SK-N-SH treated with all-trans-retinoic acid at 6 μM for 48 hours (cell line): Measurements from ENCODE around the gene SLC29A3.

Experiments
- ATAC-seq: fragments of 200-7000 bp; cut with Tn5 transposase; 3 replicates; pipeline ENCODE4 v1.9.1; 2020; ENCODE audit warnings: mild to moderate bottlenecking, moderate library complexity
- ARNTL ChIP-seq: fragments of 450-650 bp; formaldehyde crosslinking; IDR thresholded peaks from 2 replicates; pipeline ENCODE4 v1.5.0; 2020; ENCODE audit warnings: low read depth, mild to moderate bottlenecking, moderate library complexity, borderline replicate concordance
- BACH2 ChIP-seq: fragments of 250-450 bp; sonication (Bioruptor Pico); IDR thresholded peaks from 2 replicates; pipeline ENCODE4 v1.9.0; 2021; ENCODE audit warnings: mild to moderate bottlenecking, borderline replicate concordance
- CSDC2 ChIP-seq: fragments of 250-450 bp; sonication (Bioruptor Pico); IDR thresholded peaks from 2 replicates; pipeline ENCODE4 v1.5.0; 2020; ENCODE audit warnings: mild to moderate bottlenecking, moderate library complexity
- CSRNP3 ChIP-seq: fragments of 250-450 bp; sonication (Bioruptor Pico); IDR thresholded peaks from 2 replicates; pipeline ENCODE4 v1.5.1; 2021; ENCODE audit warnings: mild to moderate bottlenecking, moderate library complexity
- ESRRG ChIP-seq: fragments of 250-450 bp; sonication (Bioruptor Pico); IDR thresholded peaks from 2 replicates; pipeline ENCODE4 v1.6.1; 2021; ENCODE audit warnings: mild to moderate bottlenecking
- GLIS3 ChIP-seq: fragments of 250-450 bp; sonication (Bioruptor Pico); IDR thresholded peaks from 2 replicates; pipeline ENCODE4 v1.5.0; 2020; ENCODE audit warnings: mild to moderate bottlenecking, moderate library complexity
- ISL1 ChIP-seq: fragments of 250-450 bp; sonication (Bioruptor Pico); IDR thresholded peaks from 2 replicates; pipeline ENCODE4 v2.1.2; 2022; ENCODE audit warnings: mild to moderate bottlenecking, moderate library complexity
- OSR1 ChIP-seq: fragments of 250-450 bp; sonication (Bioruptor Pico); IDR thresholded peaks from 2 replicates; pipeline ENCODE4 v1.8.0; 2022; ENCODE audit warnings: moderate library complexity, mild to moderate bottlenecking, inconsistent platforms
- PPARA ChIP-seq: fragments of 250-450 bp; sonication (Bioruptor Pico); IDR thresholded peaks from 2 replicates; pipeline ENCODE4 v1.5.0; 2020; ENCODE audit warnings: mild to moderate bottlenecking, borderline replicate concordance
- RARB ChIP-seq: fragments of 250-450 bp; sonication (Bioruptor Pico); IDR thresholded peaks from 2 replicates; pipeline ENCODE4 v1.8.0; 2021; ENCODE audit warnings: mild to moderate bottlenecking, moderate library complexity
- SNAI2 ChIP-seq: fragments of 250-450 bp; sonication (Bioruptor Pico); IDR thresholded peaks from 2 replicates; pipeline ENCODE4 v1.5.0; 2020; ENCODE audit warnings: mild to moderate bottlenecking, moderate library complexity
- TCF4 ChIP-seq: fragments of 250-450 bp; sonication (Bioruptor Pico); IDR thresholded peaks from 2 replicates; pipeline ENCODE4 v1.8.0; 2021; ENCODE audit warnings: mild to moderate bottlenecking, moderate library complexity, borderline replicate concordance
- TOX ChIP-seq: fragments of 250-450 bp; sonication (Bioruptor Pico); IDR thresholded peaks from 2 replicates; pipeline ENCODE4 v1.8.0; 2021; ENCODE audit warnings: mild to moderate bottlenecking, moderate library complexity, borderline replicate concordance
- TSHZ2 ChIP-seq: fragments of 250-450 bp; sonication (Bioruptor Pico); IDR thresholded peaks from 2 replicates; pipeline ENCODE4 v1.5.0; 2020; ENCODE audit warnings: mild to moderate bottlenecking, moderate library complexity
- ZC3H10 ChIP-seq: fragments of 250-450 bp; sonication (Bioruptor Pico); IDR thresholded peaks from 2 replicates; pipeline ENCODE4 v1.5.1; 2021; ENCODE audit warnings: mild to moderate bottlenecking, moderate library complexity
- ZFP30 ChIP-seq: fragments of 450-650 bp; formaldehyde crosslinking; IDR thresholded peaks from 2 replicates; pipeline ENCODE4 v1.5.0; 2022; ENCODE audit warnings: mild to moderate bottlenecking, moderate library complexity
- ZNF565 ChIP-seq: fragments of 450-650 bp; formaldehyde crosslinking; conservative IDR thresholded peaks from 2 replicates; pipeline ENCODE4 v1.5.0; 2020; ENCODE audit warnings: low read depth, mild to moderate bottlenecking, moderate library complexity
- ZNF8 ChIP-seq: fragments of 450-650 bp; formaldehyde crosslinking; IDR thresholded peaks from 2 replicates; pipeline ENCODE4 v1.5.0; 2020; ENCODE audit warnings: mild to moderate bottlenecking, moderate library complexity
- TF ChIP-seq, protein P1 (sequence below): fragments of 250-450 bp; sonication (Bioruptor Pico); IDR thresholded peaks from 2 replicates; pipeline ENCODE4 v1.5.1; 2020; ENCODE audit warnings: low read depth, mild to moderate bottlenecking, moderate library complexity
- TF ChIP-seq, protein P2 (sequence below): fragments of 250-450 bp; sonication (Bioruptor Pico); IDR thresholded peaks from 2 replicates; pipeline ENCODE4 v1.8.0; 2021; ENCODE audit warnings: low read depth, mild to moderate bottlenecking, moderate library complexity, borderline replicate concordance
- TF ChIP-seq, protein P3 (sequence below): fragments of 250-450 bp; sonication (Bioruptor Pico); IDR thresholded peaks from 2 replicates; pipeline ENCODE4 v1.8.0; 2020; ENCODE audit warnings: mild to moderate bottlenecking, moderate library complexity, borderline replicate concordance

SLC29A3 gene

DNA sequence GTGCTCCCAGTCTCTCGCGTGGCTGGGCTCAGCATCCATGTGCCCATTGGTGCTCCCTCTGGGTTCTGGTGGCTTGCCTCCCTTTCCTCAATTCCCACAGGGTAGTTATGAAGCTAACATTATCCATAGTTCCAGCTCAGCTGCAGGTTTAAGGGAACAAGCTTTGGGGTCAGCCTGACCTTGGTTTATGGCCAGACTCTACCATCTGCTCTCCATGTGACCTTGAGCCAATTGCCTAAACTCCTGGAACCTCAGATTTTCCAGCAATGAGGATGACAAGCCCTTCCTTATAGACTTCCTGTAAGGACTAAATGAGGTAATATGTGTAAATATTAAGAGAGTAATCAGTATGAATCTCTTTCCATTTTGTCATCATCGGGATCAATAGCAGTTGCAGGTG lies 10.1 kb upstream of the SLC29A3 start (continued):
- TF ChIP-seq, protein P1, sequence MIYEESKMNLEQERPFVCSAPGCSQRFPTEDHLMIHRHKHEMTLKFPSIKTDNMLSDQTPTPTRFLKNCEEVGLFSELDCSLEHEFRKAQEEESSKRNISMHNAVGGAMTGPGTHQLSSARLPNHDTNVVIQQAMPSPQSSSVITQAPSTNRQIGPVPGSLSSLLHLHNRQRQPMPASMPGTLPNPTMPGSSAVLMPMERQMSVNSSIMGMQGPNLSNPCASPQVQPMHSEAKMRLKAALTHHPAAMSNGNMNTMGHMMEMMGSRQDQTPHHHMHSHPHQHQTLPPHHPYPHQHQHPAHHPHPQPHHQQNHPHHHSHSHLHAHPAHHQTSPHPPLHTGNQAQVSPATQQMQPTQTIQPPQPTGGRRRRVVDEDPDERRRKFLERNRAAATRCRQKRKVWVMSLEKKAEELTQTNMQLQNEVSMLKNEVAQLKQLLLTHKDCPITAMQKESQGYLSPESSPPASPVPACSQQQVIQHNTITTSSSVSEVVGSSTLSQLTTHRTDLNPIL, result no peak
- TF ChIP-seq PPARA (CRISPR knock-in tag), result no peak

DNA sequence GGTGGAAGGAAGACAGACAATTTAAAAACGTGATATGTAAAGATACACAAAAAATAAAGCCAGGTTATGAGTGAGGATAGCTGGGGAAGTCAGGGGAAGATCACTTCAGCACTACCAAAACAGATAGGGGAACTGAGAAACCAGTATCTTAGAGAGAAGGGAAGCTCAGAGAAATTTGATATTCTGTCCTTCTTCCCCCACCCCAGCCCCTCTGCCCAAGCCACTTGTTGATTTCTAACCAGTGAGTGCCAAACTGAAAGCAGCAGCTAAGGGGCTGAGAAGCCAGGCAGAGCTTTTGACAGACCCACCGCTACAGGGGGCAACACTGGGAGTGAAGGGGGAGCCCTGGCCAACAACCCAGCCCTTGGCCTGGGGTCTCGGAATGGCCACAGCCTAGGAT lies 9.1 kb upstream of the SLC29A3 start:
- TF ChIP-seq CSDC2, result no peak
- no peak for TF ChIP-seq SNAI2 (CRISPR knock-in tag)
- TF ChIP-seq GLIS3 (CRISPR knock-in tag), result no peak
- TF ChIP-seq, protein P2, sequence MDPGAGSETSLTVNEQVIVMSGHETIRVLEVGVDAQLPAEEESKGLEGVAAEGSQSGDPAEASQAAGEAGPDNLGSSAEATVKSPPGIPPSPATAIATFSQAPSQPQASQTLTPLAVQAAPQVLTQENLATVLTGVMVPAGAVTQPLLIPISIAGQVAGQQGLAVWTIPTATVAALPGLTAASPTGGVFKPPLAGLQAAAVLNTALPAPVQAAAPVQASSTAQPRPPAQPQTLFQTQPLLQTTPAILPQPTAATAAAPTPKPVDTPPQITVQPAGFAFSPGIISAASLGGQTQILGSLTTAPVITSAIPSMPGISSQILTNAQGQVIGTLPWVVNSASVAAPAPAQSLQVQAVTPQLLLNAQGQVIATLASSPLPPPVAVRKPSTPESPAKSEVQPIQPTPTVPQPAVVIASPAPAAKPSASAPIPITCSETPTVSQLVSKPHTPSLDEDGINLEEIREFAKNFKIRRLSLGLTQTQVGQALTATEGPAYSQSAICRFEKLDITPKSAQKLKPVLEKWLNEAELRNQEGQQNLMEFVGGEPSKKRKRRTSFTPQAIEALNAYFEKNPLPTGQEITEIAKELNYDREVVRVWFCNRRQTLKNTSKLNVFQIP (CRISPR knock-in tag), result no peak
- TF ChIP-seq, protein P1, result no peak
- TF ChIP-seq ZNF8 (CRISPR knock-in tag), result no peak
- no peak for TF ChIP-seq ISL1
- TF ChIP-seq PPARA (CRISPR knock-in tag), result no peak
- TF ChIP-seq TOX, result no peak
- no peak for ATAC-seq

DNA sequence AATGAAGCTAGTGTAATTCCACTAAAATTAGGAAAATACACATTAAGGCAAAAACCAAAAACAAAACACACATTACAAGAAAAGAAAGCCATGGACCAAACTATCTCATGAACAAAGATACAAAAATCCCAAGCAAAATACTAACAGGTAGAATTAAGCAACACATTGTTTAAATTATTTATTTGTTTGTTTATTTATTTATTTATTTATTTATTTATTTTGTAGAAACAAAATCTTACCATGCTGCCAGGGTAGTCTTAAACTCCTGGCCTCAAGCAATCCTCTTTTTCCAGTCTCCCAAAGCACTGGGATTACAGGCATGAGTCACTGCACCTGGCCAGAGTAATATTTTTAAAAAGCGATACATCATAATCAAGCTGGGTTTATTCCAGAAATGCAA lies 6.8 kb upstream of the SLC29A3 start:
- TF ChIP-seq BACH2 (CRISPR knock-in tag) (no peak), ZNF565 (CRISPR knock-in tag) (no peak), ISL1 (no peak), TSHZ2 (CRISPR knock-in tag) (no peak), TCF4 (CRISPR knock-in tag) (no peak), ZNF8 (CRISPR knock-in tag) (no peak), ESRRG (CRISPR knock-in tag) (no peak), SNAI2 (CRISPR knock-in tag) (no peak), TOX (no peak), RARB (CRISPR knock-in tag) (no peak), ARNTL (CRISPR knock-in tag) (no peak), OSR1 (CRISPR knock-in tag) (no peak), ZC3H10 (CRISPR knock-in tag) (no peak), ZFP30 (CRISPR knock-in tag) (no peak), CSRNP3 (no peak)
- TF ChIP-seq, protein P2 (CRISPR knock-in tag), result no peak
- TF ChIP-seq, protein P3, sequence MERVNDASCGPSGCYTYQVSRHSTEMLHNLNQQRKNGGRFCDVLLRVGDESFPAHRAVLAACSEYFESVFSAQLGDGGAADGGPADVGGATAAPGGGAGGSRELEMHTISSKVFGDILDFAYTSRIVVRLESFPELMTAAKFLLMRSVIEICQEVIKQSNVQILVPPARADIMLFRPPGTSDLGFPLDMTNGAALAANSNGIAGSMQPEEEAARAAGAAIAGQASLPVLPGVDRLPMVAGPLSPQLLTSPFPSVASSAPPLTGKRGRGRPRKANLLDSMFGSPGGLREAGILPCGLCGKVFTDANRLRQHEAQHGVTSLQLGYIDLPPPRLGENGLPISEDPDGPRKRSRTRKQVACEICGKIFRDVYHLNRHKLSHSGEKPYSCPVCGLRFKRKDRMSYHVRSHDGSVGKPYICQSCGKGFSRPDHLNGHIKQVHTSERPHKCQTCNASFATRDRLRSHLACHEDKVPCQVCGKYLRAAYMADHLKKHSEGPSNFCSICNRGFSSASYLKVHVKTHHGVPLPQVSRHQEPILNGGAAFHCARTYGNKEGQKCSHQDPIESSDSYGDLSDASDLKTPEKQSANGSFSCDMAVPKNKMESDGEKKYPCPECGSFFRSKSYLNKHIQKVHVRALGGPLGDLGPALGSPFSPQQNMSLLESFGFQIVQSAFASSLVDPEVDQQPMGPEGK (CRISPR knock-in tag), result no peak

More for the DNA sequence above, 6.8 kb upstream of the SLC29A3 start:
- ATAC-seq, result no peak
